GM10847 (cell line): ENCODE measurements around the gene EVA1A.

Experiments
- POLR2A ChIP-seq: IDR thresholded peaks from 2 replicates; pipeline ENCODE4 v1.6.1; 2011; ENCODE audit not compliant: insufficient read length; ENCODE audit errors: extremely low read depth

EVA1A gene

DNA sequence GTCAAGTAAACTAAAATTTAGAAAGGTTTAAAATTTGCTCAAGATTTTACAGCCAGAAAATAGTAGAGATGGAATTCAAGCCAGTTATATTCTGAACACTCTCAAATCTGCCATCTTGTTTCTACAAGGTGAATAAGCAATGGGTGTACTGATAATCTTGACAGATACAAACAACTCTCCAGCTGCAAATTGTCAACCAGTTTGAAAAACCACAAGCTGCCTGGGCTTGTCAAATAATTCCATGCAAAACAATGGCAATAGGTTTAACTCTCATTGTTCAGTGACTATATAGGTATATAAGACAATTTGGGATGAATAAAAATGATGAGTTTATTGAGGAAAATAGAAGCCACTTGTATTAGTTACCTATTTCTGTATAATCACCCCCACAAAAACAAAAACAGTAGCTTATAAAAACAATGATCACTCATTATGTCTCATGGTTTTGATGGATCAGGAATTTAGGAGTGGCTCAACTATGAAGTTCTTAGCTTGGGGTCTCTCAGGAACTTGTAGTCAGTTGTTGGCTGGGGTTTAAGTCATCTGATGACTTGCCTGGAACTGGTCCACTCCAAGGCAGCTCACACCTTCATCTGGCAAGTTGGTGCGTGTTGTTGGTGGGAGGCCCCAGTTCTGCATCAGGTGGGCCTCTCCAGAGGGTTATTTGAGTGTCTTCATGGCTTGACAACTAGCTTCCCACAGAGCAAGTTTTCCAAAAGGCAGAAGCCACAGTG is 12.6 kb upstream of the EVA1A start:
- no peak for TF ChIP-seq POLR2A

- no peak for TF ChIP-seq POLR2A
Observed at GRCh38 chr2:75571730-75572430, 11.1 kb upstream of the EVA1A start.

- TF ChIP-seq POLR2A, result no peak
Observed at GRCh38 chr2:75570948-75571729, 10.4 kb upstream of the EVA1A start.

DNA sequence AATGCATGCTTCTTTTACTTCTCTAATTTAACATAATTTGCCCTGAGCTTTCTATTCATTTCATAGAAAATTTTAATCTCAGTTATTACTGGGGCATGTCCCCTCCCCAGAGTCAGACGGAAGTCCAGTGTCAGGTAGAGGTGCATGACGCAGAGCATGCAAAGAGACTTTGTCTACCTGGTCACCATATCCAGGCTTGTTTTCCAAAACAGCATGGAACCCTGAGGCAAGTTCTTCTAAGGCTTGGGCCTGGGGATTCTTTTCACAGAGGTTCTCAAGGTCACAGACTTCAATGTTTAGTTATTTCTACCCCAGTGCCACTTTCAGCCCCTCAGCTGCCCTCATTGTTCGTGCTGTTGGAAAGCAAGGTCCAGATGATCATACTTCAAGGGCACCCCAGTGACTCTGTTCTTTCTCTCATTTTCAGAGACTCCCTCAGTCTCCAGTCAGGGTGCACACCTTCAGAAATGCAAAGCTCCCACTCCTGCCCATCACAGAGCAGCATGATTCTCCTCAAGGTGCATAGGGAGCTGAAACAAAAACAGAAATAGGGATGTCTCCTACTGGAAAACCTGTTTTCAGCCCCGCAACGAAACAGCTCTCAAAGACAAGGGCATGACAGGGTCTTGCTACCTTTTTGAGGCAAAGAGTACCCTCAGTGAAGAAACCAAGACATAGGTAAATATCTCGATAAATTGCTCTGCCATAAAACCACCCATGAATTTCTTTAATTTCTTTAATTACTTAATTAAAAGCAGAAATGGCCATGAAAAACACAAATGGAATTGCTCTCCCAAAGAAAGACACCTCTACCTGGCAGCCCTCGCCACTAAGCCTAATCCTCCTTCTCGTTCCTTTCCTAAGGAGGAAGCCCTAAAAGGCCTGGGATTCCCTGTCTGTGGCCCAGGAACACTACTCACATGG is 9.5 kb upstream of the EVA1A start:
- no peak for TF ChIP-seq POLR2A

GRCh38 chr2:75569546-75569945 is 8.8 kb upstream of the EVA1A start:
- no peak for TF ChIP-seq POLR2A

GRCh38 chr2:75568174-75568573 is 7.4 kb upstream of the EVA1A start:
- no peak for TF ChIP-seq POLR2A

- no peak for TF ChIP-seq POLR2A
Observed at GRCh38 chr2:75565472-75566462, 5.0 kb upstream of the EVA1A start.

GRCh38 chr2:75564713-75565359 is 4.1 kb upstream of the EVA1A start:
- no peak for TF ChIP-seq POLR2A

- no peak for TF ChIP-seq POLR2A
Observed at GRCh38 chr2:75564026-75564688, 3.4 kb upstream of the EVA1A start.

GRCh38 chr2:75563591-75563990 is 2.9 kb upstream of the EVA1A start:
- TF ChIP-seq POLR2A, result no peak

DNA sequence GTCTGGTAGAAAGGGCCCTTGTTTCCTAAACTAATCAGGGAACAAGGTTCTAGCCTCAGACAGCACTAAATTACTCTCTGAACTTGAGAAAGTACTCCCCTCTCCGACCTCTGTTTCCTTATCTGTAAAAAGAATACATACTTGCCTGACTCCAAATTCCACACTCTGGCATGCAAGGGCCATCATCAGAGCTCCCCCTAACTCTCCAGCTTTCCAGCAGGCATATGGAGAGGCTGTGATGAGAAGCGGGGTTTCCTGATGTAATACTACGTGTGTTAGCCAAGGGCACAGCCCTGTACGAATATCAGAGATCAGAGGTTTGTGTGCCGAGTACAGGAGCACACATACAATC is 1.8 kb upstream of the EVA1A start:
- no peak for TF ChIP-seq POLR2A

GRCh38 chr2:75561566-75562512 is 1.1 kb upstream of the EVA1A start:
- TF ChIP-seq POLR2A, result no peak
